ENCODE data around the gene KRT9. TPM values are rescaled to one million over a fixed set of nuclear protein-coding genes. Genes with fewer than 3 reads are reported as not detected.

KRT9 gene
- total and polyA plus RNA-seq, 2 donors (not counting 3 experiments of a cell fraction or from before 2014, with no cell fraction given) = not detected

DNA sequence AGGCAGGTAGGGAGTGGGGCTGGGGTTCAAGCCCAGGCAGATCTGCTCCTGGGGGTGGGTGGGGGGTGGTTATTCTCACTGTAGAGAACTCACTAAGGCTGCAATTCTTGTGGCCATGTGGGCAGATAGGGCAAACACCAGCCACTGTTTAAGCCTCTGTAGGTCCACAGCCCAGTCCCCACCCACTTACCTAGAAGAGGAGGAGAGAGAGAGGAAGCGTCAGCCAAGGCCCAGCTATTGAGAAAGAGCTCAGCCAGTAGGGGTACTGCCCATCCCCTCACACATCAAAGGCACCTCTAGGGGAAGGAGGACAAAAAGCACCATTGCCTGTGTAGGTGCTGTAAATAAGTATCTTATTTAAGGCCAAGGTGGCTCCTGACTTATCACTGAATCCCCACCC is 27.8 kb upstream of the KRT9 start:
- no TSS peak for BruUV-seq (replicated peaks)
- H2AFZ ChIP-seq (ENCODE audit: low read depth, low read length) = no peak overlapping the region
- H3K9me3 ChIP-seq (replicated peaks; ENCODE audit: control insufficient read depth, insufficient read depth, low read length) = no peaks in the 10 kb centered on the region
- no peaks in the 10 kb centered on the region for H4K20me1 ChIP-seq (replicated peaks; ENCODE audit: control insufficient read depth, extremely low read depth, insufficient read depth, low read length)
- H3K4me1 ChIP-seq (ENCODE audit: control insufficient read depth, extremely low read depth, insufficient read depth, low read length) = no peaks in the 10 kb centered on the region
- TF ChIP-seq FOS (IDR thresholded peaks at IDR 0.05; ENCODE audit: borderline replicate concordance, insufficient read depth, low read length) = no peak
- TF ChIP-seq CTCF (IDR thresholded peaks at IDR 0.05; ENCODE audit: extremely low read depth in 1 of 2, insufficient read depth in 1 of 2, low read depth in 1 of 2, low read length in 2 of 2) = no peak
- no peak for TF ChIP-seq JUN (IDR thresholded peaks at IDR 0.05; ENCODE audit: borderline replicate concordance, insufficient read depth, insufficient read length, low read depth)
- TF ChIP-seq GATA2 (IDR thresholded peaks at IDR 0.05; ENCODE audit: insufficient read depth, insufficient read length, low read depth, low read length) = no peak
- no peak for TF ChIP-seq POLR2A (IDR thresholded peaks at IDR 0.05; ENCODE audit: low read depth, low read length)
- no peak for TF ChIP-seq POLR2AphosphoS5 (IDR thresholded peaks at IDR 0.05; ENCODE audit: insufficient read depth, low read depth, low read length)
- TF ChIP-seq, protein P1, sequence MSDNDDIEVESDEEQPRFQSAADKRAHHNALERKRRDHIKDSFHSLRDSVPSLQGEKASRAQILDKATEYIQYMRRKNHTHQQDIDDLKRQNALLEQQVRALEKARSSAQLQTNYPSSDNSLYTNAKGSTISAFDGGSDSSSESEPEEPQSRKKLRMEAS (IDR thresholded peaks at IDR 0.05; ENCODE audit: insufficient read depth, insufficient read length) = no peak
- POLR2A ChIA-PET = no interaction called here
- no peak overlapping the region for H3K4me3 ChIP-seq (replicated peaks in 1 of 3; ENCODE audit: insufficient read depth in 1 of 3, low read depth in 1 of 3, low read length in 3 of 3)
- no peaks in the 10 kb centered on the region for H3K9me1 ChIP-seq (replicated peaks; ENCODE audit: control insufficient read depth, extremely low read depth, insufficient read depth, low read length)
- H3K36me3 ChIP-seq (ENCODE audit: control insufficient read depth in 2 of 2, extremely low read depth in 1 of 2, insufficient read depth in 2 of 2, low read length in 2 of 2) = no peaks in the 10 kb centered on the region
- no peak overlapping the region for H3K9ac ChIP-seq (replicated peaks; ENCODE audit: extremely low read depth, insufficient read depth, low read length)
- intact Hi-C loops (cut with micrococcal nuclease) (no loop called here), dilution Hi-C loops (cut with MboI; ENCODE audit: extremely low pct_ligation_motif_present, low sequenced_read_pairs) (no loop called here)
- FAIRE-seq = no peak
- no peak for DNase-seq (ENCODE audit: low read depth, low spot score)
- CTCF ChIA-PET = interaction anchor here (1.1 kb wide), 1 partner anchor 21 kb away, joined by 3 read pairs; no protein-coding TSS in a partner anchor
- H3K27me3 ChIP-seq (ENCODE audit: control insufficient read depth in 2 of 2, insufficient read depth in 2 of 2, low read length in 2 of 2) = peaks cover 7 to 11% of the 10 kb centered on the region in 2 experiments
- H3K4me2 ChIP-seq (ENCODE audit: insufficient read depth, low read length) = no peak overlapping the region
- H3K79me2 ChIP-seq (ENCODE audit: control insufficient read depth, insufficient read depth, low read length) = no peaks in the 10 kb centered on the region
- H3K27ac ChIP-seq (ENCODE audit: insufficient read depth, low read depth, low read length) = no peak overlapping the region

Data from endothelial cell of umbilical vein (primary cell).